Measurements from ENCODE around the gene ADAMTS20.

Gene ADAMTS20

DNA sequence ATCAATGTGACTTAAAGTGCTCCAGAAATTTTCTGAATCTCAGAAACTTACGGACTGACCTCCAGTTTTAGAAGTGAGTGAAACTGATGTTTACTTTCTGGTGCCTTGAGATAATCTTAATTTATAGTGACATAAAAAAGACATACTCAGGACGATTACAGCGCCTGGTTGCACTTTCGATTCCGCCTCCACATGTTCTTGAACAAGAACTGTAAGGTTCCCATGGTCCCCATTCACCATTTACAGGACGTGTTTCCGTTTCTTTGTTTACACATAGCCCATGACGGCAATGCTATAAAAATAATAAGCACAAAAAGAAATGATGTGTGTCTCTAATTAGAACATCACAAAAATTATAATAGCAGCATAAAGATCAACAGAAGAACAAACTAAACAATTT lies 98.2 kb downstream of the ADAMTS20 start:
- H3K27ac ChIP-seq: no peak overlapping the region
- TF ChIP-seq POLR2AphosphoS5 (IDR thresholded peaks at IDR 0.05; ENCODE audit: borderline replicate concordance, low read depth, low read length): no peak
- TF ChIP-seq EZH2 (IDR thresholded peaks at IDR 0.05): no peak
- no peak for TF ChIP-seq FOXP2 (optimal IDR thresholded peaks at IDR 0.05; ENCODE audit: control extremely low read depth, extremely low read length, insufficient read depth)
- H3K4me3 ChIP-seq: no peak overlapping the region
- DNase-seq (ENCODE audit: low read depth, low spot score): no peak
- H3K36me3 ChIP-seq (ENCODE audit: insufficient read depth, low read length): no peaks in the 10 kb centered on the region
- no peak overlapping the region for H3K9ac ChIP-seq (ENCODE audit: insufficient read length)
- H3K9me3 ChIP-seq (ENCODE audit: low read depth, low read length): no peaks in the 10 kb centered on the region

- DNase-seq (ENCODE audit: low read depth, low spot score): peak; percentile 52
- Histone ChIP-seq H3K36me3 (ENCODE audit: insufficient read depth, low read length) (no peaks in the 10 kb centered on the region), H3K27ac (no peak overlapping the region), H3K9me3 (ENCODE audit: low read depth, low read length) (no peaks in the 10 kb centered on the region), H3K4me3 (no peak overlapping the region), H3K9ac (ENCODE audit: insufficient read length) (no peak overlapping the region)
- TF ChIP-seq EZH2 (IDR thresholded peaks at IDR 0.05): no peak
- TF ChIP-seq FOXP2 (optimal IDR thresholded peaks at IDR 0.05; ENCODE audit: control extremely low read depth, extremely low read length, insufficient read depth): no peak
- TF ChIP-seq POLR2AphosphoS5 (IDR thresholded peaks at IDR 0.05; ENCODE audit: borderline replicate concordance, low read depth, low read length): no peak
Observed at GRCh38 chr12:43444940-43445564, 107.0 kb downstream of the ADAMTS20 start.

DNA sequence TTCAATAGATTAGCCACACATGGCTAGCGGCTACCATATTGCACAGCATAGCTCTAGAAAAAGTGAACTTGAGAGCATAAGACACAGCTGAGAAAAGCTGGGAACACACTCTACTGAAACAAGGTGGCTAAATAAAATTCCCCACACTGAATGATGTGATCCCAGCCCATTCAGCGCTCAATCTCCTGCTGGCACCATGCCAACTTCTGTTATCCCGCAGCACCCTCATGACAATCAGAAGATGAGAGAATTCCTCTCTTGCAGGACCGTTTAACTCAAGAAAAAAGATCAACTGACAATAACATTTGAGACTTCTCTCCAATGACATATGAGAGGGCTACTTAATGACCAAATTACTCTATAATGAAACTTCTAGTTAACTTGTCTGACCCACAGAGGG lies 115.4 kb downstream of the ADAMTS20 start:
- DNase-seq (ENCODE audit: low read depth, low spot score): no peak
- H3K4me3 ChIP-seq: no peak overlapping the region

GRCh38 chr12:43434614-43435013 lies 117.4 kb downstream of the ADAMTS20 start:
- Histone ChIP-seq H3K27ac (no peak overlapping the region), H3K9me3 (ENCODE audit: low read depth, low read length) (no peaks in the 10 kb centered on the region), H3K36me3 (ENCODE audit: insufficient read depth, low read length) (no peaks in the 10 kb centered on the region), H3K9ac (ENCODE audit: insufficient read length) (no peak overlapping the region), H3K4me3 (no peak overlapping the region)
- TF ChIP-seq EZH2 (IDR thresholded peaks at IDR 0.05): no peak
- no peak for TF ChIP-seq POLR2AphosphoS5 (IDR thresholded peaks at IDR 0.05; ENCODE audit: borderline replicate concordance, low read depth, low read length)
- TF ChIP-seq FOXP2 (optimal IDR thresholded peaks at IDR 0.05; ENCODE audit: control extremely low read depth, extremely low read length, insufficient read depth): no peak
- no peak for DNase-seq (ENCODE audit: low read depth, low spot score)

More for the DNA sequence above, 115.4 kb downstream of the ADAMTS20 start:
- no peak for TF ChIP-seq FOXP2 (optimal IDR thresholded peaks at IDR 0.05; ENCODE audit: control extremely low read depth, extremely low read length, insufficient read depth)
- no peak for TF ChIP-seq EZH2 (IDR thresholded peaks at IDR 0.05)
- no peak for TF ChIP-seq POLR2AphosphoS5 (IDR thresholded peaks at IDR 0.05; ENCODE audit: borderline replicate concordance, low read depth, low read length)
- H3K36me3 ChIP-seq (ENCODE audit: insufficient read depth, low read length): no peaks in the 10 kb centered on the region
- no peaks in the 10 kb centered on the region for H3K9me3 ChIP-seq (ENCODE audit: low read depth, low read length)
- no peak overlapping the region for H3K9ac ChIP-seq (ENCODE audit: insufficient read length)
- no peak overlapping the region for H3K27ac ChIP-seq

DNA sequence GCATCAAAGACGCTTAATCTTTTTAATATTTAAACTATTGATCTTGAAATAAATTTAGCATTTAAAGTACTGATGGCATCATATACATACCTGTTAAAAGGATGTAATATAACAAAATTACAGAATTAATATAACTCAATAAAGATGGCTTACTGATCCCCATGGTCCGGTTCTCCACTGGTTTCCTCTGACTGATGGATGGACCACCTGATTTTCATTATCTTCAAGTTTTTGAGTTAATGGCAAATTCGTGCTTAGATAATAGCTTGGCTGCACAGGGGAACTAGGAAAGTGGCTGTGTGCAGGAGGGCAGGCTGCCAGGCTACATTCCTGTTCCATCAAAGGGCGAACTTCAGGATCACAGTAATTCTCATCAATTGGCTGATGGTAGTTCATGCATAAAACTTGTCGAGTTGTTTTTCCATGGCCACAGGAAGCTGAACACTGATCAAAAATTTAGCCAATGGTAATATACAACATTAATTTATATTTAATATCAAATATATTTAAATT lies 123.9 kb downstream of the ADAMTS20 start:
- DNase-seq (ENCODE audit: low read depth, low spot score): no peak
- no peaks in the 10 kb centered on the region for H3K36me3 ChIP-seq (ENCODE audit: insufficient read depth, low read length)
- no peak overlapping the region for H3K27ac ChIP-seq
- H3K4me3 ChIP-seq: no peak overlapping the region
- no peaks in the 10 kb centered on the region for H3K9me3 ChIP-seq (ENCODE audit: low read depth, low read length)
- TF ChIP-seq EZH2 (IDR thresholded peaks at IDR 0.05) (no peak), FOXP2 (optimal IDR thresholded peaks at IDR 0.05; ENCODE audit: control extremely low read depth, extremely low read length, insufficient read depth) (no peak)
- H3K9ac ChIP-seq (ENCODE audit: insufficient read length): no peak overlapping the region

- no peak overlapping the region for H3K27ac ChIP-seq
- no peak for TF ChIP-seq FOXP2 (optimal IDR thresholded peaks at IDR 0.05; ENCODE audit: control extremely low read depth, extremely low read length, insufficient read depth)
- TF ChIP-seq EZH2 (IDR thresholded peaks at IDR 0.05): no peak
- no peak for TF ChIP-seq POLR2AphosphoS5 (IDR thresholded peaks at IDR 0.05; ENCODE audit: borderline replicate concordance, low read depth, low read length)
- DNase-seq (ENCODE audit: low read depth, low spot score): no peak
- H3K36me3 ChIP-seq (ENCODE audit: insufficient read depth, low read length): no peaks in the 10 kb centered on the region
- H3K9me3 ChIP-seq (ENCODE audit: low read depth, low read length): no peaks in the 10 kb centered on the region
- H3K4me3 ChIP-seq: no peak overlapping the region
- no peak overlapping the region for H3K9ac ChIP-seq (ENCODE audit: insufficient read length)
Observed at GRCh38 chr12:43425361-43425760, 126.6 kb downstream of the ADAMTS20 start.

GRCh38 chr12:43416981-43417380 lies 135.0 kb downstream of the ADAMTS20 start:
- no peak for TF ChIP-seq EZH2 (IDR thresholded peaks at IDR 0.05)
- no peak for TF ChIP-seq FOXP2 (optimal IDR thresholded peaks at IDR 0.05; ENCODE audit: control extremely low read depth, extremely low read length, insufficient read depth)
- no peak for TF ChIP-seq POLR2AphosphoS5 (IDR thresholded peaks at IDR 0.05; ENCODE audit: borderline replicate concordance, low read depth, low read length)
- no peaks in the 10 kb centered on the region for H3K36me3 ChIP-seq (ENCODE audit: insufficient read depth, low read length)

DNA sequence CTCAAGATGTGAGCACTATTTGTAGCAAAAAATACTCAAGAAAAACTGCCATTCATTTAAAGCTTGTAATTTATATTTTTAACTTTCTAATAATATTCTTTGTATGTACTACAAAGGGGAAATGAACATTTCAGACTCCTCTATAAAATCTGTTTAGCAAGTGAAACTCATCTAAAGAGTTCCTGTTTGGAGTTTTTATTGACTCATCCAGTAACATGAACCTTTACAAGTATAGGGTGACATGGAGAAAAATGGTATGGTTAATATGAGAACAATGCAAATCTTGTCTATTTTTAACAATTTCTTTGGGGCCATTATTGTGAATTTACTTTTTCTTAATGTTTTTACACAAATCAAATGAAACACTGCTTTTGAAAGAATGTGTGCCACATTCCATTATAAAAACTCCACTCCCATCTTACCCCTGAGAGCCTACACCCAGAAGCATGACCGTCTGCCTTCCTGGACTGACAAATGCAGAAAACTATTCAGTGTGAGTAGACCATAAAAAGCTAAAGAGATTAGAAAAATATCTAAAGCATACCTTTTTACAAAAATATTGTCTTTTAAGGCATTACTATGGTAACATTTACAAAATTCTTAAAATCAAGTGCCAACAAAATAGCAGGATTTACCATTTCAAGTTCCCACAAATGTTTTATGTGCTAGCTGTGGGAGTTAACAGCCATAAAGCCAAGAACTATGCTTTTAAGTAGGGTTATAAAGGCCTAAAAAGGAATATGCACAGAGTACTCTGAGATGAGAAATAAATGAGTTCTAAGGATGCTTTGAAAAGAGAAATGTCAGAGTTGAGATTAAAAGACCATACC lies 144.0 kb downstream of the ADAMTS20 start:
- peak overlapping the region; percentile 15; the same call in 1 of the 2 replicates for H3K27ac ChIP-seq
- H3K9ac ChIP-seq (ENCODE audit: insufficient read length): no peak overlapping the region
- H3K36me3 ChIP-seq (ENCODE audit: insufficient read depth, low read length): no peaks in the 10 kb centered on the region
- no peak overlapping the region for H3K4me3 ChIP-seq
- no peak for DNase-seq (ENCODE audit: low read depth, low spot score)
- no peak for TF ChIP-seq POLR2AphosphoS5 (IDR thresholded peaks at IDR 0.05; ENCODE audit: borderline replicate concordance, low read depth, low read length)
- no peak for TF ChIP-seq EZH2 (IDR thresholded peaks at IDR 0.05)
- no peak for TF ChIP-seq FOXP2 (optimal IDR thresholded peaks at IDR 0.05; ENCODE audit: control extremely low read depth, extremely low read length, insufficient read depth)
- H3K9me3 ChIP-seq (ENCODE audit: low read depth, low read length): no peaks in the 10 kb centered on the region

More at GRCh38 chr12:43416981-43417380, 135.0 kb downstream of the ADAMTS20 start:
- no peak overlapping the region for H3K9ac ChIP-seq (ENCODE audit: insufficient read length)
- no peak for DNase-seq (ENCODE audit: low read depth, low spot score)
- no peaks in the 10 kb centered on the region; the same call in 1 of the 2 replicates for H3K9me3 ChIP-seq (ENCODE audit: low read depth, low read length)
- H3K27ac ChIP-seq: no peak overlapping the region
- H3K4me3 ChIP-seq: no peak overlapping the region

Data from SK-N-MC (cell line).